HepG2 (cell line): ENCODE data around the gene SIX3.

Experiments used
- ATF1 ChIP-seq: IDR thresholded peaks from 2 replicates; pipeline ENCODE4 v1.6.1; 2016; ENCODE audit warnings: mild to moderate bottlenecking, control low read depth
- EP300 ChIP-seq, 3 experiments: sonication (generic) in 1 of 3; formaldehyde crosslinking in 1 of 3; IDR thresholded peaks; 2 replicates each; pipeline versions ENCODE4 v1.5.1 to v1.6.1; 2011 to 2020; ENCODE audit warnings: low read depth in 2 of 3, low read length in 2 of 3, borderline replicate concordance in 1 of 3, improper control_type of control experiment in 1 of 3, mild to moderate bottlenecking in 1 of 3, missing genetic modification reagents in 1 of 3, moderate library complexity in 1 of 3
- ZNF782 ChIP-seq: sonication (generic); formaldehyde crosslinking; IDR thresholded peaks from 2 replicates; pipeline ENCODE4 v1.4.0; 2020; ENCODE audit warnings: missing genetic modification reagents, mild to moderate bottlenecking, borderline replicate concordance
- TF ChIP-seq, protein P1 (sequence below): sonication (generic); formaldehyde crosslinking; IDR thresholded peaks from 2 replicates; pipeline ENCODE4 v1.5.0; 2020; ENCODE audit warnings: mild to moderate bottlenecking, missing genetic modification reagents, moderate library complexity
- TF ChIP-seq, protein P2 (sequence below): IDR thresholded peaks from 2 replicates; pipeline ENCODE4 v1.6.1; 2012; ENCODE audit warnings: inconsistent platforms
- TF ChIP-seq, protein P3 (sequence below): sonication (generic); formaldehyde crosslinking; IDR thresholded peaks from 2 replicates; pipeline ENCODE4 v1.4.0; 2020; ENCODE audit warnings: missing genetic modification reagents

DNA sequence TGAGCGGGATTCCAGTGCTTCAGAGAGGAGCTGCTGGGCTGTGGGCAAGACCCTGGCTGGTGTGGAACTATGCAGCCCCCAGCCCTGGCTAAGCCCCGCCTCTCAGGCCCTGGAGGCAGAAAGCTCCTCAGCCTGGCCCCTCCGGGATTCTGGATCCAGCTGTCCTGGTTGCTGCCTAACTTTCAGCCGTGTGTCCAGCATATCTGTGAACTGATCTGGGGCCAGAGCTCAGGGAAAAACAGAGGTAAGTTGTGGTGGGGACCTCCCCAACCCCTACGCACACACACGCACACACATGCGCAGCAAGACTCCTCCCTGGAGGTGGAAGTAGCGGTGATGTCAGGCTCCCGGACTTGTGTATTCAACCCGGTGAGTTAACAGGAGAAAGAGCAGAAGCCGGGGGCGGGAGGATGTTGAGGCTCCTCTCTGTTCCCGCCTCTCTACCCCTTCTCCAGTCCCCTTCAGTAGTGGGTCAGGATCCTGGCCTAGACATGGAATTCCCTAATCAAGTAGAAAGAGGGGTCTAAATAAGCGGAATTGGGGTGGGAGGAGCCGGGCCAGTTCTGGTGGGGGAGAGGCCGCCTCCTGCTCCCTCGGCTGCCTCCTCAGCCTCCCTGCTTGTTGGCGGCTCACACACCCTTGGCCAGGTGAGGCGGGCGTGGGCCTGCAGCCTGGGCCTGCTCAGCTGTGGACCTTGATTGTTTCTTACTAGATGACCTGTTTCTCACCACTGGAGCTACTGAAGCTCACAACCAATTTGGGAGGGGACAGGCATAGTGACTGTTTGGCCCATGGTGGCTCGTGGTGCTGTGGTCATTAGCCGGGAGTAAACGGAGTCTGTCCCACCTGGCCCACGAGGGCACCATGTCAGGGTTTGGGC, 34.3 kb downstream of the SIX3 start:
- TF ChIP-seq ATF1 (CRISPR knock-in tag) (no peak), EP300 (IDR thresholded peaks at IDR 0.05; ENCODE audit: low read depth in 2 of 2, low read length in 2 of 2) (no peak), EP300 (CRISPR knock-in tag; IDR thresholded peaks at IDR 0.05; ENCODE audit: borderline replicate concordance) (no peak), ZNF782 (CRISPR knock-in tag) (no peak)
- TF ChIP-seq, protein P1, sequence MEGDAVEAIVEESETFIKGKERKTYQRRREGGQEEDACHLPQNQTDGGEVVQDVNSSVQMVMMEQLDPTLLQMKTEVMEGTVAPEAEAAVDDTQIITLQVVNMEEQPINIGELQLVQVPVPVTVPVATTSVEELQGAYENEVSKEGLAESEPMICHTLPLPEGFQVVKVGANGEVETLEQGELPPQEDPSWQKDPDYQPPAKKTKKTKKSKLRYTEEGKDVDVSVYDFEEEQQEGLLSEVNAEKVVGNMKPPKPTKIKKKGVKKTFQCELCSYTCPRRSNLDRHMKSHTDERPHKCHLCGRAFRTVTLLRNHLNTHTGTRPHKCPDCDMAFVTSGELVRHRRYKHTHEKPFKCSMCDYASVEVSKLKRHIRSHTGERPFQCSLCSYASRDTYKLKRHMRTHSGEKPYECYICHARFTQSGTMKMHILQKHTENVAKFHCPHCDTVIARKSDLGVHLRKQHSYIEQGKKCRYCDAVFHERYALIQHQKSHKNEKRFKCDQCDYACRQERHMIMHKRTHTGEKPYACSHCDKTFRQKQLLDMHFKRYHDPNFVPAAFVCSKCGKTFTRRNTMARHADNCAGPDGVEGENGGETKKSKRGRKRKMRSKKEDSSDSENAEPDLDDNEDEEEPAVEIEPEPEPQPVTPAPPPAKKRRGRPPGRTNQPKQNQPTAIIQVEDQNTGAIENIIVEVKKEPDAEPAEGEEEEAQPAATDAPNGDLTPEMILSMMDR (CRISPR knock-in tag), result no peak
- TF ChIP-seq, protein P2, sequence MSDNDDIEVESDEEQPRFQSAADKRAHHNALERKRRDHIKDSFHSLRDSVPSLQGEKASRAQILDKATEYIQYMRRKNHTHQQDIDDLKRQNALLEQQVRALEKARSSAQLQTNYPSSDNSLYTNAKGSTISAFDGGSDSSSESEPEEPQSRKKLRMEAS, result no peak
- TF ChIP-seq, protein P3, sequence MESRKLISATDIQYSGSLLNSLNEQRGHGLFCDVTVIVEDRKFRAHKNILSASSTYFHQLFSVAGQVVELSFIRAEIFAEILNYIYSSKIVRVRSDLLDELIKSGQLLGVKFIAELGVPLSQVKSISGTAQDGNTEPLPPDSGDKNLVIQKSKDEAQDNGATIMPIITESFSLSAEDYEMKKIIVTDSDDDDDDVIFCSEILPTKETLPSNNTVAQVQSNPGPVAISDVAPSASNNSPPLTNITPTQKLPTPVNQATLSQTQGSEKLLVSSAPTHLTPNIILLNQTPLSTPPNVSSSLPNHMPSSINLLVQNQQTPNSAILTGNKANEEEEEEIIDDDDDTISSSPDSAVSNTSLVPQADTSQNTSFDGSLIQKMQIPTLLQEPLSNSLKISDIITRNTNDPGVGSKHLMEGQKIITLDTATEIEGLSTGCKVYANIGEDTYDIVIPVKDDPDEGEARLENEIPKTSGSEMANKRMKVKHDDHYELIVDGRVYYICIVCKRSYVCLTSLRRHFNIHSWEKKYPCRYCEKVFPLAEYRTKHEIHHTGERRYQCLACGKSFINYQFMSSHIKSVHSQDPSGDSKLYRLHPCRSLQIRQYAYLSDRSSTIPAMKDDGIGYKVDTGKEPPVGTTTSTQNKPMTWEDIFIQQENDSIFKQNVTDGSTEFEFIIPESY (CRISPR knock-in tag), result no peak
